SU-DHL-6 (cell line): ENCODE measurements around the gene SGMS2.

ENCODE experiments used
- EZH2phosphoT487 ChIP-seq: fragments of 200-600 bp; sonication (generic), shearing (Covaris generic); conservative IDR thresholded peaks from 2 replicates; pipeline ENCODE4 v1.6.1; 2018; ENCODE audit warnings: mild to moderate bottlenecking, antibody characterized with exemption, low read length, moderate library complexity, mixed read lengths
- TF ChIP-seq, protein P1 (sequence below): fragments of 200-600 bp; sonication (generic); IDR thresholded peaks from one replicate; pipeline ENCODE4 v1.5.1; 2017; ENCODE audit warnings: antibody characterized with exemption, mild to moderate bottlenecking, low read length, moderate library complexity; ENCODE audit not compliant: insufficient read depth, poor library complexity, severe bottlenecking

GRCh38 chr4:107890779-107891178 lies 66.0 kb downstream of the SGMS2 start:
- TF ChIP-seq, protein P1, sequence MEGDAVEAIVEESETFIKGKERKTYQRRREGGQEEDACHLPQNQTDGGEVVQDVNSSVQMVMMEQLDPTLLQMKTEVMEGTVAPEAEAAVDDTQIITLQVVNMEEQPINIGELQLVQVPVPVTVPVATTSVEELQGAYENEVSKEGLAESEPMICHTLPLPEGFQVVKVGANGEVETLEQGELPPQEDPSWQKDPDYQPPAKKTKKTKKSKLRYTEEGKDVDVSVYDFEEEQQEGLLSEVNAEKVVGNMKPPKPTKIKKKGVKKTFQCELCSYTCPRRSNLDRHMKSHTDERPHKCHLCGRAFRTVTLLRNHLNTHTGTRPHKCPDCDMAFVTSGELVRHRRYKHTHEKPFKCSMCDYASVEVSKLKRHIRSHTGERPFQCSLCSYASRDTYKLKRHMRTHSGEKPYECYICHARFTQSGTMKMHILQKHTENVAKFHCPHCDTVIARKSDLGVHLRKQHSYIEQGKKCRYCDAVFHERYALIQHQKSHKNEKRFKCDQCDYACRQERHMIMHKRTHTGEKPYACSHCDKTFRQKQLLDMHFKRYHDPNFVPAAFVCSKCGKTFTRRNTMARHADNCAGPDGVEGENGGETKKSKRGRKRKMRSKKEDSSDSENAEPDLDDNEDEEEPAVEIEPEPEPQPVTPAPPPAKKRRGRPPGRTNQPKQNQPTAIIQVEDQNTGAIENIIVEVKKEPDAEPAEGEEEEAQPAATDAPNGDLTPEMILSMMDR, result no peak
- no peak for TF ChIP-seq EZH2phosphoT487
